GDM1 (cell line): ENCODE measurements around the gene SNX2.

Source experiments
- DNase-seq: peaks from one replicate; lab custom pipeline; 2025; lab: John Stamatoyannopoulos, UW

Gene SNX2

DNA sequence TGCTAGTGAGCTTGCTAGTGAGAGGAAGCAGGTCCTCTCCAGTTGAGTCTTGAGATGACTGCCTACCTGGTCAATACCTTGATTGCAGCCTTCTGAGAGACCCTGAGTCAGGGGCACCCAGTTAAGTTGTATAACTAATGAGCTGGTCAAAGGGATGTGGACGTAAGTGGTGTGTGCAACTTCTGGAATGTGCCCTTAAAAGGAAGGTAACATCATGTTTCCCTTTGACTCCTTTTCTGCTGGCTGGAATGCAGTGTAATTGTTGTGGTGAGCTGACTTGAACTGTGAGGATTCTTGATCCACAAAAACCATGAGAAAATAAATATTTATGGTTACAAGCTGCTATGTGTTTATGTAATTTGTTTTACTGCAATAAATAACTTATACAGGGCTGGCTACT lies 2.4 kb upstream of the SNX2 start:
- DNase-seq: no peak

DNA sequence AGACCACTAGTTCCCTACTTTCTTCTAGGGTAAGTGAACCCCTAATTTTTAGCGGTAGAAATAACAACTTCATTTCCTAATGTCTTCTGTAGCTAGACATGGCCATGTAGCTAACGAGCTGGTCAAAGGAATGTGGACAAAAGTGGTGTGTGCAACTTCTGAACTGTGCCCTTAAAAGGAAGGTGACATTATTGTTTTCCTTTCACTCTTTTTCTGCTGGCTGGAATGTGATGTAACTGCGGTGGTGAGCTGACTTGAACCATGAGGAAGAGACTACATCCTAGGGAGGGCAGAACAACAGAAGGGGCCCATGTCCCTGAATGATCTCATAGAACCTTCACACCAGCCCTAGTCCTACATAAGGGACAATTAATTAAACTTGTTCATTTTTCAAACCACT lies 1.3 kb upstream of the SNX2 start:
- DNase-seq: no peak

DNA sequence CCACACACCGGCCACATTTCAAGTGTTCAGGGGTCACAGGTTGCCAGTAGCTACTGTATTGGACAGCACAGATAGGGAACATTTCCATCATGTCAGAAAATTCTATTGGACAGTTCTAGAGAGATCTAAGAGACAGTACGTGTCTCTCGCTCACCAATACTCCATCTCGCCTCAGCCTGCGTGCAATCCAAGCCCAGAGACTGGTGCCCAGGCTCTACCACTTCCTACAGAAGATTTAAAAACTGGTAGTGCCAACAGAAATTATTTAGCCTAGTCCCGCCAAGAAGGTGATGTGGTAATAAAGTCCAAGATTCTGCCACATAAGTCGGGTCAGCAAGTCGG lies 390 bp upstream of the SNX2 start:
- DNase-seq: no peak

DNA sequence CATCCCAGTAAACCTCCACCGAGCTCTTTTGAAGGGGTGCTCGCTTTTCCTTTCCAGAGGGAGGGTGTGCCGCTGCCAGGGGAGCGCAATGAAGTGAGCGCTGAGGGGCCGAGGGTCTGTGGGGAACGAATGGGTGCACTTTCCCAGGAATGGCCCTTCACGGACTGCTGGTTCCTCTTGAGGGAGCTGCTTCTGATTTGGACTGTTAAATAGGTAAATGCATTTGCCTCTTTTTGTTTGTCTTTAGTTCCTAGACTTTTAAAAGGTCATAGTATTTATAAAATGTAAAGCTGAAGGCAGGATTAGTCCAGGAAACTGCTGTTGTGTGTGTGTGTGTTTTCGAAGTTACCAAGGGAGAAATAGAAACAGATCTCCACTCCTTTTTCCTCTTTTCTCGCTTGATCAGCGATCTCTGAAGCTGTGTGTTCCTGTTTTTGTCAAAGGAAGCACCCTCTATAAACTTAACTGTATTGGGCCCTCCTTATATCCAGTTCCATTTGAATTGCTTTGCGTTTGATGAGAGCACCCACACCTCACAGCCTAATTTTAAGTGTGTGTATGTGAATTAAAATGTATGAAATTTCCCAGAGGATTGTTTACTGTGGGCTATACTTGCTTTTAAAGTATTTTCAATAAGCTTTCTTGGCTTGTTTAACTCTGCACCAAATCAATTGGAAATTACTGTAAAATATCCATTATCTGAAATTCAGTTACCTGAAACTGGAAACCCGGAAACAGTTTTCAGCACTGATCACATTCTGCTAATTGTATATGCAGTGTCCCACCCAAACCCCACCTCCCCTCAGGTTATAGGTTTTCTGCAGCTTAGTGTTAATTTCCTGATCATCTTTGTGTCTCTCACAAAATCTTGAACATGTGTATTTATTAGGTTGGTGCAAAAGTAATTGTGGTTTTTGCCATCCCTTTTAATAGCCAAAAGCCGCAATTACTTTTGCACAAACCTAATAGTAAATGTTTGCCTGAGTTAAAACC lies 966 bp downstream of the SNX2 start:
- peak; percentile 21 for DNase-seq

DNA sequence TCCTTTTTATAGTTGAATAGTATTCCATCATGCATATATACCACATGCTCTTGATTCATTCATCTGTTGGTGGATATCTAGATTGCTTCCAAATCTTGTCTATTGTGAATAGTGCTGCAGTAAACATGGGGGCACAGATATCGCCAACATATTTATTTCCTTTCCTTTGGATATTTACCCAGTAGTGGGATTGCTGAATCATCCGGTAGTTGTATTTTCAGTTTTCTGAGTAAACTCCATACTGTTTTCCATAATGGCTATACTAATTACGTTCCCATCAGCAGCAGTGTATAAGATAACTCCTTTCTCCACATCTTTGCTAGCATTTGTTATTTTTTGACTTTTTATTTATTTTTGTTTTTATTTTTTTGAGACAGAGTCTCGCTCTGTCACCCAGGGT lies 3.3 kb downstream of the SNX2 start:
- DNase-seq: no peak

DNA sequence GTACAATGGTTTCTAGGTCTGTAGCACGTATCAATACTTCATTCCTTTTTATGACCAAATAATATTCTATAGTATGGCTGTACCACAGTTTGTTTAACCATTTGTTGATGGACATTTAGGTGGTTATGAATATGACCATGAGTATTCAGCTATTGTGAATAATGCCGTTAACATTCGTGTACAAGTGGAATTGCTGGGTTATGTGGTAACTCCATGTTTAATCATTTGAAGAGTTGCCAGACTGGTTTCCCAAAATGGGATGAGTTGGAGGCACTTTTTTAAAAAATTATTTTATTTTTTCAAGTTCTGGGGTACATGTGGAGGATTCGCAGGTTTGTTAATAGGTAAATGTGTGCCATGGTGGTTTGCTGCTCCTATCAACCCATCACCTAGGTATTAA lies 4.6 kb downstream of the SNX2 start:
- DNase-seq: no peak

DNA sequence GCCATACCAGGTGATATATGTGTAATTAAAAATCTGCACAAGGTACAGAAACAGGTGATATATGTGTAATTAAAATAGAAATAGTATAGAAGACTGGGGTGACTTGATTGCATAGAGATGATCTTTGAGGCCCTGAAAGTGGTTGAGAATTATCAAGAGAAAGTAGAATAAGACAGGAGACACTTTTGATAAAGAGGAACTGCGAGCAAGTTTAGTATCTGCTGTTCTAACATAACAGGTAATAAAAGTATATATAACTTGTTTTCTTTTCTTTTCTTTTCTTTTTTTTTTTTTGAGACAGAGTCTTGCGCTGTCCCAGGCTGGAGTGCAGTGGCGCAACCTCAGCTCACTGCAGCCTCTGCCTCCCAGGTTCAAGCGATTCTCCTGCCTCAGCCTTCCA lies 5.4 kb downstream of the SNX2 start:
- DNase-seq: no peak

DNA sequence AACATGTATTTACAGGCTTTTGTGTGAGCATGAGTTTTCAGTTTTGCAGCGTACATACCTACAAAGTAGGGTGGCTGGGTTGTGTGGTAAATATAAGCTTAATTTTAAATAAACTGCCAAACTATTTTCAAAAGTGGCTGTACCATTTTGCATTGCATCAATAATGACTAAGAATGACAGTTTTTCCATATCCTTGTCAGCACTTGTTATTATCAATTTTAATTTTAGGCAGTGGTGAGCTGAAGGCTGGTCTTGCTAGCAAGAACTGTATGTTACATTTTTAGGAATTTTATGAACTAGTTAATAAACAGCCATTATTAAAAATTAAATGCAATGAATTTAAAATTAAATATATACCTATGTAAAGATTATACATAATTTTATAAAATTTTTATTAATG lies 6.6 kb downstream of the SNX2 start:
- no peak for DNase-seq

DNA sequence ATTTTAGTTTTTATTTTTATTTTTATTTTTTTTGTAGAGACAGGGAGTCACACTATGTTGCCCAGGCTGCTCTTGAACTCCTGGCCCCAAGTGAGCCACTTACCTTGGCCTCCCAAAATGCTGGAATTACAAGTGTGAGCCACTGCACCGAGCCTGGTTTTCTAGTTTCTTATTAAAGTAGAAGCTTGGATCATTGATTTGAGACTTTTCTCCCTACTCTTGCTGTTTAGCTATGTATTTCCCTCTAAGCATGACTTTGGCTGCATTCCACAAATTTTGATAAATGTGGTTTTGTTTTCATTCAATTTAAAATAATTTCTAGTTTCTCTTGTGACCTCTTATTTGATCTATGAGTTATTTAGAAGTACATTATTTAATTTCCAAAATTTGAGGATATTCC lies 10.4 kb downstream of the SNX2 start:
- no peak for DNase-seq

DNA sequence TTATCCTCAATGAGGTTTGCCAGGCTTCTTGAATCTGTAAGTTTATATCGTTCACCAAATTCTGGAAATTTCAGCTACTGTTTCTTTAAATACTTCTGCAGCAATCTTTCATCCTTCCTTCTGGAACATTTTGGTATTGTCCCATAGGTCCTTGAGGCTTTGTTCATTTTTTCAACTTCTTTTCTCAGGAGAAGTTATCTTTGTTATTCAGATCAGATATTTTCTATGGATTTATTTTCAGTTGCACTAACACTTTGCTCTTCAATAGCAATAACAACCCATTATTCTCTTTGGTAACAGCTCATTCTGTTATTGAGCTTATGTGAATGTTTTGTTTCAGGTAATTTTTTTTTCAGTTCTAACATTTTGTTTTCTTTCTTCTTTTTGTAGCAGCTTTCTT lies 13.5 kb downstream of the SNX2 start:
- no peak for DNase-seq

DNA sequence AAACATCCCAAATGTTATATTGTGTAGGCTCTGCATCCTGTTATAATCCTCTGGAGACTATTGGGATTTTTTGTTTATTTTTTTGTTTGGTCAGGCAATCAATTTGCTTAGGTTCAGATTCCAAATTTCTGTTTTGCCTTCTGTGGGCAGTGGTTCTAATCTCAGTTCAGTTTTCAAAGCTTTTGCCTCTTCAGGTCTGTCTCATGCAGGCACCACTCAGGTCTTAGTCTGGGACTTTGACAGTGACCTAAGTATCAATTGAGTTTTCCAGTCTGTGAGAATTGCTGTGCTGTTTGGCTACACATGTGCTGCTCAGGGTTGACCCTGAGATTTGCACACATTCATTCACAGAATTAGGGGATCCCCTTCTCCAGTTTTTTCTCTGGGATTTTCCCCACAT lies 14.1 kb downstream of the SNX2 start:
- DNase-seq: no peak

DNA sequence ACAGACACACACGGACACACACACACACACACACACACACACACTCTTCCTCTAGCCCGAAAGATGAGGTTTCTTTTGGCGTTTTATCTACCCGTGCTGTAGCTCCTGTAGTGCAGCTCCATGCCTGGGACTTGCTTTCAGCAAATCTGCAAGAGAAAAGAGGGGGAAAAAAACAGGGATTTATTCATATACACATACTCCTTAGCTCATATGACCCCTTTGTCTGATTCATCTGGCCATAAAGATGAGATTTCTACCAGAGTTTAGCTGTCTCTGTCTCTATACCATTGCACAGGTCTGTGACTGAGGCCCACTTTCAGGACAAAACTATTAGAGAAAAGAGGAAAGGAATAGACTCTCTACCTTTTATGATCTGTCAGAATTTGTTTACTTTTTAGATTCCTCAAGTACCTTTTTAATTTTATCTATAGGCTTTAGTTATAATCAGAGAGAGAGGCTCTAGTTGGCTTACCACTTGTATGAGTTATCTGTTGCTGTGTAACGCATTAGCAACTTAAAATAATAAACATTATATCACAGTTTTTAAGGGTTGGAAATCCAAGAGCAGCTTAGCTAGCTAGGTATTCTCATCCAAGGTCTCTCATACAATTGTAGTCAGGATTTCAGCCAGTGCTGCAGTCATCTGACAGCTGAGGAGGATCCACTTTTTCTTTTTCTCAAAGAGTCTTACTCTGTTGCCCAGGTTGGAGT lies 14.7 kb downstream of the SNX2 start:
- no peak for DNase-seq

DNA sequence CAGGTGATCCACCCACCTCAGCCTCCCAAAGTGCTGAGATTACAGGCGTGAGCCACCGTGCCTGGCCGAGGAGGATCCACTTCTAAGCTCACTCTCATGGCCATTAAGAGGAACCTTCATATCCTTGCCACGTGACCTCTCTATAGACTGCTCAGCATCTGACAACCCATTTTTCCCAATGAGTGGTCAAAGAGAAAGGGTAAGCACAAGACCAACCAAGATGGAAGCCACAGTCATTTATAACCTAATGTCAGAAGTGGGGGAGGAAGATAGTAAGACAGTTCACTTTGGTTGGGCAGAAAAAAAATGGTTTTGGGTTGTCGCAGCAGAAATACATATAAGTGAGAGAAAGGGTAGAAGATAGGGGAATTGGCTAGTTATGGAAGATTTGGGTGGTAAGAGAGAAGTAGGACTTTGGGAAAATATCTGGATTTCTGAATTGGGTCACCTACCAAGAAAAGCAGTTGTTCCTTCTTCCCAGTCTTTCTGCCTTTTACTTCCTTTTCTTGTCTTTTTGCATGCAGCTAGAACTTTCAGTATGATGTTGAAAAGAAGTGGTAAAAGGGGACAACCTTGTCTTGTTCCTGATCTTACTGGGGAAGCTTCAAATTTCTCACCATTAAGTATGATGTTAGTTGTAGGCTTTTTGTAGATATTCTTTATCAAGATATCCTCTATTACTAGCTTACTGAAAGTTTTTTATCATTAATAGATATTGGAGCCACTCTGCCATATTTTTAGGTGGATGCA lies 15.6 kb downstream of the SNX2 start:
- no peak for DNase-seq

DNA sequence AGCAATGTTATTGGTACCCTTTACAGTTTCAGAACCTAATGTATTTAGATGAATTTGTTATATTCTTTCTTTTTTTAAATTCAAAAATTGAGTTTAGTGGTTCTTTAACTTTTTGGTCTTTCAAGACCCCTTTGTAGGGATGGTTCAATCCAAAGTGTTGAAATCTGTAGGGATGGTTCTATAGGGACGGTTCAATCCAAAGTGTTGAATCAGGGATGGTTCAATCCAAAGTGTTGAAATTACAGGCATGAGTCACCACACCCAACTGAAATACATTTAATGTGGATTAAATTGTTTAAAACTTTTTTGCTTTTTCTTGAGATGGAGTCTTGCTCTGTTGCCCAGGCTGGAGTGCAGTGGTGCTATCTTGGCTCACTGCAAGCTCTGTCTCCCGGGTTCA lies 30.6 kb downstream of the SNX2 start:
- no peak for DNase-seq

DNA sequence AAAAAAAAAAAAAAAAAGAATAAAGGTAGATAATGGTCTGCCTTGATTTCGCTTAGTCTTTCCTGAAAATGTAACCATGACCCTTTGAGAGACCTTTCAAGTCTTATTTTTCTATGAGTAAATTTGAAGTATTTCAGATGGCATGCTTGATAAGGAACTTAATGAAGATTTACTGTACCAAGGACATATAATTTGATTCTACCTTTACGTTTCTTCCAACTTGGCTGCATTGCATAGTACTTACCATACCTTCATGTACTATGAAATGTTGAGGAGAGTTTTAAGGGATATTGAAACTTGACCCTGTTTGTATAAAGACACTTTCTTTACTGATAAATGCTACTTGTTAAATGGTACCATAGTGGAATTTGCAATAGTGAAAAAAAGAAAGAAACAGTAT lies 35.5 kb downstream of the SNX2 start:
- no peak for DNase-seq

DNA sequence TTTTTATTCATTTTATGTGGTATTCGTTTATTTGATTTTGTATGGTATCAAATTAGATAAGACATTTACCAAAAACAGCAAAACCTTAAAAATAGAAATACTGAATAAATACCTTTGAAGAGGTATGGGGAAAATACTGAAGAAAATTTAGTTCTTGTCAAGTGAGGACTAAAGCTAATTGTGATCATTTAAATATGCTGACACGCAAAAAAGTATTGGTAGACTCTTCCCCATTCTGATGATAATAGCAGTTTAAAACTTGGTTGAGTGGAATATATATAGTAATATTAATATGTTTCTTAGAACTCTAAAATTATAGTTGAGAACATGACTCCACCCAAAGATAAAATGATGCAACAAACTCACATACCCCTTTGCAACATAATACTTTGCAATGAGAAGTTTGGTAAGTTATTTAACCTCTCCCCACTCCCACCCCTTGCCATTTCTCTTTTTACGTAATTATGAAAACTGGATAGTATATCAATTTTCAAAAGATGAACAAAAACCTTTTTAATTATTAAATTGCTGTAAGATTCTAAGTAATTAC lies 40.4 kb downstream of the SNX2 start:
- DNase-seq: no peak

DNA sequence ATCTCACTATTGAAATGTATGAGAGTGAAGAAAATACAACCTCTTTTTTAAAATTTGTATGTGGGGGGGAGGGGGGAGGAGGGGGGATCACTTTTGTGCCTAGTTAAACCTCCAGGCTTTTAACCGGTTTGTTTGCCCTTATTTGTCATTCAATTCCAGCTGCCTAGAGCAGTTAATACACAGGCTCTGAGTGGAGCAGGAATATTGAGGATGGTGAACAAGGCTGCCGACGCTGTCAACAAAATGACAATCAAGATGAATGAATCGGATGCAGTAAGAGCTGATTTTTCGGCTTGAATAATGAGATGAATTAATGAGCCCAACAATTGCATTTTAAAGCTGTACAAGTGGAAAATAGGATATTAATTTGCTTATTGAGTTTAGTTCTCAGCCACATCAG lies 41.9 kb downstream of the SNX2 start:
- no peak for DNase-seq

DNA sequence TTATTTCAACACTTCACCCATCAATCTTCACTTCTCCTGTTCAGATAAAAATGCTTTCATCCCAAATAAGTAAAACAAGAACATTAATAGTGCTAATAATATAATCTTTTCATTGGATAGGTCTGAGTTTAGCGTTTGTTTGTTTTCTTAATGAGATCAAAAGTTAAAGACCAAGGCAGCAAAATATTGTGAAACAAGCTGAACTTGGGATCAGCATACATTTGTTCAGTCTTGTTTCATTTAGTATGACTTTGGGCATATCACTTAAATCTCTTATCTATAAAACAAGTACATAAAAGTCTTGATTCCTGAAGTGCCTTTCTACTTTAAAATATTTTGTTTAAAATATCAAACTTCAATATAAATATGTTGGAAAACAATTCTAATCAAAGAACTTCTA lies 57.1 kb downstream of the SNX2 start:
- DNase-seq: no peak

DNA sequence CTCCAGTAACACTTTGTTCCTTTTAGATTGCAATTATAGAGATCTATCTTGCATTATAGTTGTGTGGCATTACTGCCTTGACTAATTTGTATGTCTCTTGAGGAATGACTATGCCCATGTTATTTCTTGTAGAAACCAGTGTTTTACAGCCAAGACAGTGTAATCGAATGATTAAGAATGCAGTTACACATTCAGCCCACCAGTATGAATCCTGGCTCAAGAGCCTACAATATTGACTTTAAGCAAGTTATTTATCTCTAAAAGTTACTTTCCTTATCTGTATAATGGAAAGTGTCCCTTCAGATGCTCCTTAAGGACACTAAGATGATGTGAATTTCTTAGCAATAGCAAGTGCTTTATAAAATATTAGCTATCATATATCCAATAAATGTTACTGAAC lies 60.8 kb downstream of the SNX2 start:
- no peak for DNase-seq

DNA sequence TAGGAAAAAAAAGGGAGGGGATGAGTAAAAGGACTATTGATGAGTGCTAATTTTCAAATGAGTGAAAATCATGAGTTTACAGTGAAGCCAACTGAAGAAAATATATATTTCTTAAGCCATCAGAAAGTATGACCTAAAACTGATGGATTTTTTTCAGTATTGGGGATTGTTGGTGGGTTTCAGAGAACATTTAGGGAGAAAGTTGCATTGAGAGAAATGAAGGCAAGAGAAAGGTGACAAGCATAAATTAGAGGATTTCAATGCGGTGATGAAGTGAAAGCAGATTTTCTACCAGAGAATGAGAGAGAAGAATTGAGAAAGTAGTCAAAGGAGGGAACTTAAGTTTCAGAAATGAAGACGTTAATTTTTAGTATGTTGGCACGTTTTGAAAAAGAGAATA lies 62.1 kb downstream of the SNX2 start:
- no peak for DNase-seq

DNA sequence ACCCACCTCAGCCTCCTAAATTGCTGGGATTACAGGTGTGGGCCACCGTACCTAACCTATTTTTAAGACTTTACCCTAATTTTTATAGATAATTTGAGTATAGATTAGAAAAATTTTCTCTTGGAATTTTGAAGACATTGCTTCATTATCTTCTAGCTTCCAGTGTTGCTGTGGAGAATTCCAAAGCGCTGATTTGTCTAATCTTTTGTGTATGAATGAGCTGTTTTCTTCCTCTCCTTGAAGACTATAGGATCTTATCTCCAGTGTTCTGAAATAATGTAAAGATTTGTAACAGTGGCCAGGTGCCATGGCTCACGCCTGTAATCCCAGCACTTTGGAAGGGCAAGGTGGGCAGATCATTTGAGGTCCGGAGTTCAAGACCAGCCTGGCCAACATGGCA lies 64.9 kb downstream of the SNX2 start:
- no peak for DNase-seq

DNA sequence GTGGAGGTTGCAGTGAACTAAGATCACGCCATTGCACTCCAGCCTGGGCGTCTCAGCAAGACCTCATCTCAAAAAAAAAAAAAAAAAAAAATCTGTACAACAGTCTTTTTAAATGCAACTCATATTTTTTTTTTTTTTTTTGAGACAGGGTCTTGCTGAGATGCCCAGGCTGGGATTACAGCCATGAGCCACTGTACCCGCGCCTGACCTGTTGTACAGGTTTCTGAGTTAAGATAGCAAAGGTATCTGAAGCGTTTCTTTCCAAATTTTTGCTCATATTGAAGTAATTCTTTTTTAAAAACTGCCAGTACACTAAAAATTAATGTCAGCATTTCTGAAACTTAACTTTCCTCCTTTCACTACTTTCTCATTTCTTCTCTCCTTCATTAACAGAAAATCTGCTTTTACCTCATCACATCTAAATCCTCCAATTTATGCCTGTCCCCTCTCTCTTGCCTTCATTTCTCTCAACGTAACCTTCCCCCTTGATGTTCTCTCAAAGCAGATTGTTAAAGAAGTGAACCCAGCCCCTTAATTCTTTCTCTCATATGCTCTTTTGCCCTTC lies 67.2 kb downstream of the SNX2 start:
- no peak for DNase-seq
